Prostate gland (tissue), 2 donors: ENCODE data around the gene ZXDC.

Experiments
- CTCF ChIP-seq, 4 experiments: fragments of 200-600 bp in 2 of 4; fragments of 450-650 bp in 2 of 4; sonication (generic) in 2 of 4; IDR thresholded peaks; 1 replicate in 3 of 4; 2 replicates in 1 of 4; pipeline ENCODE4 v1.5.1; 2016 to 2019; ENCODE audit warnings: antibody characterized with exemption in 4 of 4, mild to moderate bottlenecking in 2 of 4, moderate library complexity in 2 of 4
- POLR2A ChIP-seq: fragments of 450-650 bp; IDR thresholded peaks from one replicate; pipeline ENCODE4 v1.6.1; 2016; ENCODE audit warnings: antibody characterized with exemption, mild to moderate bottlenecking
- POLR2AphosphoS5 ChIP-seq: sonication (generic); formaldehyde crosslinking; IDR thresholded peaks from one replicate; pipeline ENCODE4 v1.6.1; 2017; ENCODE audit warnings: antibody characterized with exemption

DNA sequence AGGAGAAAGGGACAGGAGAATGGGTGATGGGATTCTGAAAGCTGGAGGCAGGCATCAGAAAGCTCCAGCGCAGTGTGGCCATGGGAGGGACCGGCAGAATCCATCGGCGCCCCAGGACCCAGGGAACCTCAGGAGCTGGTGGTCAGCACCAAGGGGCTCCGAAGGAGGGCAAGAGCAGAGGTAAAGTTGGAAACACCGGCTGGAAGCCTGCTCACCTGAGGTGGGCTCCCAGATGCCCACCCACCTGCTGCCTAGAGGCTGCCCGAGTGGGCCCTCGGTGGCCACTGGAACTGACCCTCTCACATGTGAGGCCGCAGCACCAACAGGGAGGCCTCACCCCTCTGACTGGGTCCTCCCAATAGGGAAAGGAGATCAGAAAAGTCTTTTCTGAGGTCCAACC, 10.3 kb upstream of the ZXDC start:
- TF ChIP-seq CTCF (IDR thresholded peaks at IDR 0.05) (no peak), POLR2A (no peak), POLR2AphosphoS5 (no peak)
